Prostate gland (tissue), 2 donors: ENCODE results near the gene EEFSEC.

Experiments used
- CTCF ChIP-seq, 4 experiments: fragments of 200-600 bp in 2 of 4; fragments of 450-650 bp in 2 of 4; sonication (generic) in 2 of 4; IDR thresholded peaks; 1 replicate in 3 of 4; 2 replicates in 1 of 4; pipeline ENCODE4 v1.5.1; 2016 to 2019; ENCODE audit warnings: antibody characterized with exemption in 4 of 4, mild to moderate bottlenecking in 2 of 4, moderate library complexity in 2 of 4
- POLR2A ChIP-seq: fragments of 450-650 bp; IDR thresholded peaks from one replicate; pipeline ENCODE4 v1.6.1; 2016; ENCODE audit warnings: antibody characterized with exemption, mild to moderate bottlenecking

- TF ChIP-seq CTCF (IDR thresholded peaks at IDR 0.05): no peak
- TF ChIP-seq POLR2A: no peak
Measured at GRCh38 chr3:128290484-128290883, 137.2 kb downstream of the EEFSEC start.
